Measurements from ENCODE around the gene CELSR2.

The CELSR2 gene

GRCh38 chr1:109235137-109235536 is 14.2 kb upstream of the CELSR2 start:
- DNase-seq: no peak

DNA sequence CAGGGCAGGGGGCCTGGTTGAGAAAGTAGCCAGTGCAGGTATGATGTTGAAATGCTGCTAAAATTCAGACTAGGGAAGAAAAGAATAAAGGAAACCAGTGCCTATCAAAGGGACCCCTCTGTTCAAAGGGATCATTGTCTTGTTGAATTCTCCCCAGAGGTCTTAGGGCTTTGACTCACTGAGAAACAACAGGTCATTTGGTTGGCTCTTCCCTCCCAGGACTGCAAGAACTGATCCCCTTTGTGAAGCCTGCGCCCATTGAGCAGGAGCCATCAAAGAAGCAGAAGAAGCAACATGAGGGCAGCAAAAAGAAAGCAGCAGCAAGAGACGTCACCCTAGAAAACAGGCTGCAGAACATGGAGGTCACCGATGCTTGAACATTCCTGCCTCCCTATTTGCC is 11.8 kb upstream of the CELSR2 start:
- DNase-seq: no peak

GRCh38 chr1:109238382-109238781 is 11.0 kb upstream of the CELSR2 start:
- no peak for DNase-seq

GRCh38 chr1:109239047-109239408 is 10.3 kb upstream of the CELSR2 start:
- DNase-seq: no peak

GRCh38 chr1:109239409-109240068 is 9.8 kb upstream of the CELSR2 start:
- DNase-seq: peak; percentile 41

DNA sequence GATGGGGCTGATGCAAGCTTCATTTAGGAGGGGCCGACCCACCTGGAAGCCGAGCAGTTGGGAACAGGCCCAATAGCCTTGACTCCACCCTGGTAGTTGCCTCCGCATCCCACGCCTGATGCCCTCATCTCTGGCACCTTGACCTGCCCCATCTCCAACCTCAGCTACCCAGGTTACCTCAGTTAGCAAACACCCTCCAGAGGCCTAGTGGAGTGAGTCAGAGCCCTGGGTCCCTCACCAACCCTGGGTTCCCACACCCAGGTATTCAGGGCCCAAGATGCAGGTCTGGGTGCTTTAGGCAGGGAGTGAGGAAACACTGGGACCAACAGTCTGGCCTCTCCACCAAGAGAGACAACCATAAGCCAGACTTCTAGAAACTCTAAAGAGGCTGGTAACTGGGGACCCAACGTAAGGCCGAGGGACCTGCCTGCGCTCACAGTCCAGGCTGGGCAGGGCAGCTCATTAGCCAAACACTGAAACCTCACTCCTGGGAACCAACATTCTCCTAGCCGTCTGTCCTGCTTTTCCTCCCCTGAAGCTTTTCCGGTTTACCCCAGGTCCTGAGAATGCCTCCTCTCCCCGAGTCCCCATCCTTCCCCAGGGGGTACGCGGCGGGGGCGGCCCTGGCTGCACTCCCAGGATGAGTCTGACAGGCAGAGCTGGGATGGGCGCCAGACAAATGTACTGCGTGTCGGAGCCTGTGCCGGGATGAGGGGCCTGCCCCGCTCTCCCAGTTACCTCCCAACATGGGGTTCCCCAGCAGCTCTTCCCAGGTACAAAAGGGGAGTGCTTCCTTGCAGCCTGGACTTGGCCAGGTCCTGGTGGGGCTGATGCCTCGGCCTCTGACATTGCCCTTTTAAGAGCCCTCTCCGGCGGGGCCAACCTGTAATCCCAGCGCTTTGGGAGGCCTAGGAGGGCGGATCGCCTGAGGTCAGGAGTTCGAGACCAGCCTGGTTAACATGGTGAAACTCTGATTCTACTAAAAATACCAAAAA is 8.9 kb upstream of the CELSR2 start:
- DNase-seq: no peak

DNA sequence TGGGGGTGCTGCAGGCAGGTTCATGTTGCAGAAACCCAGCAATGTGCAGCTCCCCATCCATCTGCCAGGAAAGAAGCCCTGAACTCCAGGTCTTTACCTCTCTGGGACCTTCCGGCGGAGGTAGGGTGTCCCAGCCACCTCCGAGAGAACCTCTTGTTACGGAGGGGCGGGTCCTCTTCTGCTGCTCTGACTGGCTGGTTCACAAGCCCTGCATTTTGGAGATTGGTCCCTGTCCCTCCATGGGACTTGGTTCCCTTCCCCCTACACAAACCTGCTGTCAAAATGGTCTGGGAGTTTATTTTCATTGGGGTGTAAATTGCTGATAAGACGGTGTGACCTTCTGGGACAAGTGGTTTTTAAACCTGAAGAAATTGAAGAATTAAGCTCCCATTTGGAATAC is 8.0 kb upstream of the CELSR2 start:
- DNase-seq: no peak

DNA sequence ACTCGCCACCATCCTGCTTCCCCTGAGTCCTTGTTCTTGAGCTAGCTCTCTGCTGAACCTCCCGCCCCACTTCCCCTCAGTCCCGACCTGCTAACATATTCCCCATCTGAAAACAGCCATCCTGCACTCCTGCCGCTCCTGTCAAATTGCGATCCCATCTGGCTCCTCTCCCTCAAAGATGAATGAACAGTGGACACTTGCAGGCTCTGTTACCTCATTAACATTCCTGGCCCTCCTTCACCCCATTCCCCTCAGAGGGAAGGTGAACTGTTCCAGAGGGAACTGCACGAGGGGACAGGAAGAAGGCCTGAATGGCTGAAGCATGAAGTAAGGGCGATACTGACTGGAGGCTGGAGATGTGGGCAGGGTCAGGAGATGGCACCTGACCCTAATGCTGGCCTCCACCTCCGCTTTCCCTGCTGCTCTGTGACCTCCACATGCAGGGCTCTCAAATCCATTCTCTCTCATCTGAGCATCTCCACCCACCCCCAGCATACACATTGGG is 7.4 kb upstream of the CELSR2 start:
- DNase-seq: no peak

DNA sequence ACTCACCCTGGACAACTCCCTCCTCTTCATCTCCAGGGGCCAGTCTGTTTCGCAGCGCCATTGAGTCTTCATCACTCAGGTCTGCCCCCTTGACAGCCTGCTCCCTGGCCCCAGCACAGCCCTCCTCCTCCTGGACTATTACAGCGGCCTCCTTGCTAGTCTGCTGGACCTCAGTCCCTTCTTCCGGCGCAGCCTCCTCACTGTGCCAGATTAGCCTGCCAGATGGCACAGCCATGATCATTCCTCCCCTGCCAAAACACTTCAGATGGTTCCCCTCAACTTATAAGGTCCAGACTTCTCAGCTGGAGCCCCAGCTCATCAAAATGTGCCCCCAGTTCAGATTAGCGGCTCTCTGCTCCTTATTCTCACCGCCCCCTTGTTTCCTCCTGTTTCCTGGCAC is 7.0 kb upstream of the CELSR2 start:
- no peak for DNase-seq

DNA sequence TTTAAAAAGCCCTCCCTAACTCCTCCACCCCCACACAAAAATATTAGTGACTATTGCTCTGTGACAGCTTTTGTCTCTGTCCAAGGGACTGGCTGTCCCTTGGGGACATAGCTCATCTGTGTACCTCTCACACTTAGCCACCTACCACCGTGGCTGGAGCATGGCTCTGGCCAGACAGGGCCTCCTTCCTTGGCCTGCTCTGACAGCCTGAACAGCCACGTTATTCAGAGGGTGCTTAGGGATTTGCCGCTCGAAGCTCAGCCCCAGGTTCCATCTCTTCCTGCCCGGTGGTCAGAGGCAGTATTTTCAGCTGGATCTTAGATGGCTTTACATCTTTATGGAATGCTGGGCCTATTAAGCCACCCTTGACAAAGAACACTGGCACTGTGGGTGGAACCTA is 6.1 kb upstream of the CELSR2 start:
- no peak for DNase-seq

- DNase-seq: no peak
Observed at GRCh38 chr1:109243860-109244552, 5.3 kb upstream of the CELSR2 start.

DNA sequence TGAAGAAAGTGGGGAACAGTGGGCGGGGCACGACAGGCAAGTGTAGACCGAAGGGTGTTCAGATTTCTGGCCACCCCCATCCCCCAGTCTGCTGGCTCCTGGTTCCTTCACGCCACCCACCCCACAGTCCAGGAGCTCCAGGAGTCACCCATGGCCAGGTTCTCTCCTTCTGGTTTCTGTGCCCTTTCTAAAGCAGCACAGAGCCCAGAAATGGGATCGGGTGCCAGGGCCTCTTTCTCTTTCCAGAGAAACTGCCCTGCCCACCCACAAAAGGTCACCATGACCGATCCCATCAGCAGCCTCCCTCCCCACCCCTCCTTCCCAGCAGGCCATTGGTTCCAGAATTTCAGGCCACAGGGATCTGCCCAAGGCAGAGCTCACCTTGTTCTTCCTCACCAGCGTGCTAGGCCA is 3.2 kb upstream of the CELSR2 start:
- DNase-seq: no peak

DNA sequence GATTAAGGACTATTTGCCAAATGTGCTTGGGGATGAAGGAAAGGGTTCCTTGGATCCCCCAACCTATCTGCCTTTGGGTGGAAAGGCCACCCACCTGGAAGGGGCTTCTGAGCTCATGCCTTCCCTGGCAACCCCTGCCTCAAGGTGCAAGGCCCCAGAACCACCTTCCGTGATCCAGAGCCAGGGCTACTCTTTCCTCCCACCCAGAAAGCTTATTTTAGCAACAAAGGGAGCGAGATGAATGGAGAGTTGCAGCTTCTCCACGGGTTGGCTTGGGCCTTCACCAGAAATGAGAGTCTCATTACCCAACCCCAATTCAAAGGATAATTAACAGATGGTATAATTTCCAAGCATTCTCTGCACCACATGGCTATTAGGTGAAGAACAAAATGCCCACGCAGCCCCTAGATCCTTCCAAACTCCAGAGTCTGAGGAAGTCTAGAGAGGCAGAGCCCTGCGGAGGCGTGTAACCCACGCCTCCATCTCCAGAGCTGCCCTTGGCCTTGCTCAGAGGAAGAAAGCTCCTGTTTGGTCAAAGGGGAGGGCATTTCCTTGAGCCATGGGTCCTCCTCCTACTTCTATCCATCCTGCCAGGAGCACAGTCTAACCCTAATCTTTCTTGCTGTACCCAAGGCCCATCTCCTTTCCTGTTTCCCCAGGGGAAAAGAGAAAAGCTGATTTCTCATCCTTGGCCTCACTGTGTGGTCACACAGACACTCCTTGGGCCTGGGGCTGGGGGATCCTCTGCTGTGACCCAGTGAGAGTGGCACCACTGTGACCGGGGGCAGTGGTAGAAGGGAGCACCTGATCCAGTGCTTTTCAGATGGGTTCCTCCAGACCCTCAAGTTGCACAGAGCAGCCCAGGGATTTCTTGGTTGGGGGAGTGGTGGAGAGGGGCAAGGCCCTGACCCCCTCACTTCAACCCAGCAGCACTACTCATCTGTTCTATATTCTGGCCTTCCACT is 1.7 kb upstream of the CELSR2 start:
- no peak for DNase-seq

GRCh38 chr1:109248444-109248796 is 919 bp upstream of the CELSR2 start:
- DNase-seq: no peak

DNA sequence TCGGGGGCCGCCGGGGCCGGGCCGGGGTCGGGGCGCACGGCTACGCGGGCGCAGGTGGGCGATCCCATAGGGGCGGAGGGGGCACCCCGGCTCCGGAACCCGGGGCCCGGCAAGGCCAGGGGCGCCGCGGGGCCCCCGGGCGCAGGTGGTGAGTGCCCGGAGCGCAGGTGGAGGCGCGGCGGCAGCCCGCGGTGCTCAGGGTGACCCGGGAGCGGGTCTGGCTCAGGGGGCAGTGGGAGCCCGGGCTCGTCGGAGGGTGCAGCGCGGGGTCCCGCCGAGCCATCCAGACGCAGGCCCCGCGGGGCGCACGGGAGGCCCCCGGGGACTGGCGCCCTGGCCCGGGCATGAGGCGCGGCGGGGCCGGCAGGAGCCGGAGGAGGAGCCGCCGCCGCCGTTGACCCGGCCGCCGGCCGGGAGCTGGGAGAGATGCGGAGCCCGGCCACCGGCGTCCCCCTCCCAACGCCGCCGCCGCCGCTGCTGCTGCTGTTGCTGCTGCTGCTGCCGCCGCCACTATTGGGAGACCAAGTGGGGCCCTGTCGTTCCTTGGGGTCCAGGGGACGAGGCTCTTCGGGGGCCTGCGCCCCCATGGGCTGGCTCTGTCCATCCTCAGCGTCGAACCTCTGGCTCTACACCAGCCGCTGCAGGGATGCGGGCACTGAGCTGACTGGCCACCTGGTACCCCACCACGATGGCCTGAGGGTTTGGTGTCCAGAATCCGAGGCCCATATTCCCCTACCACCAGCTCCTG is 489 bp downstream of the CELSR2 start:
- no peak for DNase-seq

GRCh38 chr1:109250454-109251276 is 1.3 kb downstream of the CELSR2 start:
- DNase-seq: no peak

DNA sequence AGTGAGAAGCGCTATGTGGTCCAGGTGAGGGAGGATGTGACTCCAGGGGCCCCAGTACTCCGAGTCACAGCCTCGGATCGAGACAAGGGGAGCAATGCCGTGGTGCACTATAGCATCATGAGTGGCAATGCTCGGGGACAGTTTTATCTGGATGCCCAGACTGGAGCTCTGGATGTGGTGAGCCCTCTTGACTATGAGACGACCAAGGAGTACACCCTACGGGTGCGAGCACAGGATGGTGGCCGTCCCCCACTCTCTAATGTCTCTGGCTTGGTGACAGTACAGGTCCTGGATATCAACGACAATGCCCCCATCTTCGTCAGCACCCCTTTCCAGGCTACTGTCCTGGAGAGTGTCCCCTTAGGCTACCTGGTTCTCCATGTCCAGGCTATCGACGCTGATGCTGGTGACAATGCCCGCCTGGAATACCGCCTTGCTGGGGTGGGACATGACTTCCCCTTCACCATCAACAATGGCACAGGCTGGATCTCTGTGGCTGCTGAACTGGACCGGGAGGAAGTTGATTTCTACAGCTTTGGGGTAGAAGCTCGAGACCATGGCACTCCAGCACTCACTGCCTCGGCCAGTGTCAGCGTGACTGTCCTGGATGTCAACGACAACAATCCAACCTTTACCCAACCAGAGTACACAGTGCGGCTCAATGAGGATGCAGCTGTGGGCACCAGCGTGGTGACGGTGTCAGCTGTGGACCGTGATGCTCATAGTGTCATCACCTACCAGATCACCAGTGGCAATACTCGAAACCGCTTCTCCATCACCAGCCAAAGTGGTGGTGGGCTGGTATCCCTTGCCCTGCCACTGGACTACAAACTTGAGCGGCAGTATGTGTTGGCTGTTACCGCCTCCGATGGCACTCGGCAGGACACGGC is 2.2 kb downstream of the CELSR2 start:
- DNase-seq: no peak

DNA sequence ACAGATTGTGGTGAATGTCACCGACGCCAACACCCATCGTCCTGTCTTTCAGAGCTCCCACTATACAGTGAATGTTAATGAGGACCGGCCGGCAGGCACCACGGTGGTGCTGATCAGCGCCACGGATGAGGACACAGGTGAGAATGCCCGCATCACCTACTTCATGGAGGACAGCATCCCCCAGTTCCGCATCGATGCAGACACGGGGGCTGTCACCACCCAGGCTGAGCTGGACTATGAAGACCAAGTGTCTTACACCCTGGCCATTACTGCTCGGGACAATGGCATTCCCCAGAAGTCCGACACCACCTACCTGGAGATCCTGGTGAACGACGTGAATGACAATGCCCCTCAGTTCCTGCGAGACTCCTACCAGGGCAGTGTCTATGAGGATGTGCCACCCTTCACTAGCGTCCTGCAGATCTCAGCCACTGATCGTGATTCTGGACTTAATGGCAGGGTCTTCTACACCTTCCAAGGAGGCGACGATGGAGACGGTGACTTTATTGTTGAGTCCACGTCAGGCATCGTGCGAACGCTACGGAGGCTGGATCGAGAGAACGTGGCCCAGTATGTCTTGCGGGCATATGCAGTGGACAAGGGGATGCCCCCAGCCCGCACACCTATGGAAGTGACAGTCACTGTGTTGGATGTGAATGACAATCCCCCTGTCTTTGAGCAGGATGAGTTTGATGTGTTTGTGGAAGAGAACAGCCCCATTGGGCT is 3.0 kb downstream of the CELSR2 start:
- no peak for DNase-seq

Measured in stimulated activated CD4-positive, alpha-beta T cell treated with anti-CD3 and anti-CD28 coated beads, Interleukin-1b, Interleukin-23, amount 100 ng/mL, for 48 hours (primary cell).